Hepatocyte (in vitro differentiated cells): Measurements from ENCODE around the gene CD37.

Experiments
- EZH2 ChIP-seq: fragments of 200-600 bp; sonication (generic); IDR thresholded peaks from 2 replicates; pipeline ENCODE4 v1.6.1; 2016; ENCODE audit warnings: antibody characterized with exemption, mild to moderate bottlenecking, borderline replicate concordance
- TF ChIP-seq, protein P1 (sequence below): fragments of 200-600 bp; sonication (generic); IDR thresholded peaks from 2 replicates; pipeline ENCODE4 v1.5.1; 2016; ENCODE audit warnings: antibody characterized with exemption, mild to moderate bottlenecking; ENCODE audit not compliant: poor library complexity

DNA sequence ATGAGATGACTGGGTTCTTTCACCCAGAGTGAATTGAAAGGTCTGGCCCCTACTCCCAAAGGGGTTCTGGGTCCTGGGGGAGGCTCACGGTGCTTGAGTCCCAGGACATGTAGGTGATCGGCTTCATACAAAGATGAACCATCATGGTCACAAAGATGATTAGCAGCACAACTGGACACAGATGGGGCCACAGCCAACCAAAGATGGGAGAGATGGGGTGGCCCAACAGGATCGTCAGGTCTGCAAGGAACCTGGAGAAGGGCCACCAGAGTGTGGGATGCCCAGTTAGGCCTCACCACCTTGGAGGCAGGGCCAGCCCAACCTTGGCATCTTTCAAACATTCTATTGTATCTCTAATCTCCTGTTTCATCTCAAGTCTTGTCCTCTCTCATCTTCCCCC, 44.7 kb upstream of the CD37 start:
- TF ChIP-seq, protein P1, sequence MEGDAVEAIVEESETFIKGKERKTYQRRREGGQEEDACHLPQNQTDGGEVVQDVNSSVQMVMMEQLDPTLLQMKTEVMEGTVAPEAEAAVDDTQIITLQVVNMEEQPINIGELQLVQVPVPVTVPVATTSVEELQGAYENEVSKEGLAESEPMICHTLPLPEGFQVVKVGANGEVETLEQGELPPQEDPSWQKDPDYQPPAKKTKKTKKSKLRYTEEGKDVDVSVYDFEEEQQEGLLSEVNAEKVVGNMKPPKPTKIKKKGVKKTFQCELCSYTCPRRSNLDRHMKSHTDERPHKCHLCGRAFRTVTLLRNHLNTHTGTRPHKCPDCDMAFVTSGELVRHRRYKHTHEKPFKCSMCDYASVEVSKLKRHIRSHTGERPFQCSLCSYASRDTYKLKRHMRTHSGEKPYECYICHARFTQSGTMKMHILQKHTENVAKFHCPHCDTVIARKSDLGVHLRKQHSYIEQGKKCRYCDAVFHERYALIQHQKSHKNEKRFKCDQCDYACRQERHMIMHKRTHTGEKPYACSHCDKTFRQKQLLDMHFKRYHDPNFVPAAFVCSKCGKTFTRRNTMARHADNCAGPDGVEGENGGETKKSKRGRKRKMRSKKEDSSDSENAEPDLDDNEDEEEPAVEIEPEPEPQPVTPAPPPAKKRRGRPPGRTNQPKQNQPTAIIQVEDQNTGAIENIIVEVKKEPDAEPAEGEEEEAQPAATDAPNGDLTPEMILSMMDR = no peak
- no peak for TF ChIP-seq EZH2
